ENCODE measurements around the gene VWA3B.

The VWA3B gene

GRCh38 chr2:98084151-98084868, 2.7 kb upstream of the VWA3B start:
- H3K27me3 ChIP-seq: peaks cover 0 to 15% of the 10 kb centered on the region in 2 donors

GRCh38 chr2:98084869-98085238, 2.1 kb upstream of the VWA3B start:
- H3K27ac ChIP-seq: no peak overlapping the region
- H3K27me3 ChIP-seq: peaks cover 0 to 15% of the 10 kb centered on the region in 2 donors
- intact Hi-C loops (cut with DNase I; ENCODE audit: low total_unique reads): loop anchor here (10.0 kb wide), 1 partner anchor 60 kb away; no protein-coding TSS in a partner anchor
- H3K4me1 ChIP-seq: peaks cover 0 to 16% (median 10%) of the 10 kb centered on the region in 4 donors
- H3K9me3 ChIP-seq: peaks cover 0 to 2% (median 0%) of the 10 kb centered on the region in 3 donors
- TF ChIP-seq, protein P1, sequence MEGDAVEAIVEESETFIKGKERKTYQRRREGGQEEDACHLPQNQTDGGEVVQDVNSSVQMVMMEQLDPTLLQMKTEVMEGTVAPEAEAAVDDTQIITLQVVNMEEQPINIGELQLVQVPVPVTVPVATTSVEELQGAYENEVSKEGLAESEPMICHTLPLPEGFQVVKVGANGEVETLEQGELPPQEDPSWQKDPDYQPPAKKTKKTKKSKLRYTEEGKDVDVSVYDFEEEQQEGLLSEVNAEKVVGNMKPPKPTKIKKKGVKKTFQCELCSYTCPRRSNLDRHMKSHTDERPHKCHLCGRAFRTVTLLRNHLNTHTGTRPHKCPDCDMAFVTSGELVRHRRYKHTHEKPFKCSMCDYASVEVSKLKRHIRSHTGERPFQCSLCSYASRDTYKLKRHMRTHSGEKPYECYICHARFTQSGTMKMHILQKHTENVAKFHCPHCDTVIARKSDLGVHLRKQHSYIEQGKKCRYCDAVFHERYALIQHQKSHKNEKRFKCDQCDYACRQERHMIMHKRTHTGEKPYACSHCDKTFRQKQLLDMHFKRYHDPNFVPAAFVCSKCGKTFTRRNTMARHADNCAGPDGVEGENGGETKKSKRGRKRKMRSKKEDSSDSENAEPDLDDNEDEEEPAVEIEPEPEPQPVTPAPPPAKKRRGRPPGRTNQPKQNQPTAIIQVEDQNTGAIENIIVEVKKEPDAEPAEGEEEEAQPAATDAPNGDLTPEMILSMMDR (IDR thresholded peaks at IDR 0.05): no peak
- no peak overlapping the region for H3K4me3 ChIP-seq
- no peak for DNase-seq
- no peaks in the 10 kb centered on the region for H3K36me3 ChIP-seq

More at GRCh38 chr2:98084151-98084868, 2.7 kb upstream of the VWA3B start:
- TF ChIP-seq, protein P1 (IDR thresholded peaks at IDR 0.05): no peak
- no peak overlapping the region for H3K4me3 ChIP-seq
- H3K9me3 ChIP-seq: peaks cover 0 to 3% (median 0%) of the 10 kb centered on the region in 3 donors
- peaks cover 0 to 16% (median 10%) of the 10 kb centered on the region in 4 donors for H3K4me1 ChIP-seq
- intact Hi-C loops (cut with DNase I; ENCODE audit: low total_unique reads): loop anchor here (10.0 kb wide), 1 partner anchor 60 kb away; no protein-coding TSS in a partner anchor
- H3K36me3 ChIP-seq: no peaks in the 10 kb centered on the region
- no peak overlapping the region for H3K27ac ChIP-seq
- no peak for DNase-seq

GRCh38 chr2:98085649-98086048, 1.3 kb upstream of the VWA3B start:
- no peak overlapping the region for H3K4me3 ChIP-seq
- no peak for DNase-seq
- TF ChIP-seq, protein P1 (IDR thresholded peaks at IDR 0.05): no peak
- H3K27ac ChIP-seq: no peak overlapping the region
- peaks cover 0 to 16% (median 10%) of the 10 kb centered on the region in 4 donors for H3K4me1 ChIP-seq
- no peaks in the 10 kb centered on the region for H3K9me3 ChIP-seq
- H3K36me3 ChIP-seq: no peaks in the 10 kb centered on the region
- intact Hi-C loops (cut with DNase I; ENCODE audit: low total_unique reads): loop anchor here (10.0 kb wide), 1 partner anchor 59 kb away; no protein-coding TSS in a partner anchor
- peaks cover 0 to 15% of the 10 kb centered on the region in 2 donors for H3K27me3 ChIP-seq

DNA sequence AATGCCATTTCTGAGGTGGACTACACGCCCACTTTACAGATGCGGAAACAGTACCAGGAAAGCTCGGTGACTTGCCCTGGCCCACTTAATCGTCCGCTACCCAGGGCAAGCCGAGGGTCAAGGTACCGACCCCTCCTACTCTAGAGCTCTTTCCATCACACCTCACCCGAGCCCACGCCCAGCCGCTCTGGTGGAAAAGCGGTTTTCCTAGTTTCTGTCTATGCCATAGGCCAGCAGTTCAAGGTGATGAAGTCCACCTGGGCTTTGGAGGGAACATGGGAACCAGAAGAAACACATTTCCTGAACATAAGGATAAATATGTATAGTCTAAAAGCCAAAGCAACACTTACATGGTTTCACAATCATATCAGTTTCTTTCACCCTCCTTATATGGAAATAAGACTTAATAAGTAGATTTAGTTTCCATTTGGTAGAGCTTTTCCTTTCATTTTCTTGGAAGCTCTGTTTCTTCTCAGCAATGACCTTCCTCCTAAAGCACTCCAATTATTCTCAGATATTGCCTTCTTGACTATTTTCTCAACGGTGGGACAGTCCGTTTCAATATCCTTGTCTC, 567 bp downstream of the VWA3B start:
- no peak for DNase-seq
- H3K27ac ChIP-seq: peak overlapping the region in 1 of 2 donors; percentile 15
- H3K27me3 ChIP-seq: peaks cover 0 to 15% of the 10 kb centered on the region in 2 donors
- TF ChIP-seq, protein P1 (IDR thresholded peaks at IDR 0.05): no peak
- H3K4me1 ChIP-seq: peaks cover 0 to 16% (median 10%) of the 10 kb centered on the region in 4 donors
- peak overlapping the region; percentile 48 to 51 for H3K4me3 ChIP-seq
- intact Hi-C loops (cut with DNase I; ENCODE audit: low total_unique reads): loop anchor here (10.0 kb wide), 1 partner anchor 57 kb away; no protein-coding TSS in a partner anchor
- H3K9me3 ChIP-seq: no peaks in the 10 kb centered on the region
- no peaks in the 10 kb centered on the region for H3K36me3 ChIP-seq

DNA sequence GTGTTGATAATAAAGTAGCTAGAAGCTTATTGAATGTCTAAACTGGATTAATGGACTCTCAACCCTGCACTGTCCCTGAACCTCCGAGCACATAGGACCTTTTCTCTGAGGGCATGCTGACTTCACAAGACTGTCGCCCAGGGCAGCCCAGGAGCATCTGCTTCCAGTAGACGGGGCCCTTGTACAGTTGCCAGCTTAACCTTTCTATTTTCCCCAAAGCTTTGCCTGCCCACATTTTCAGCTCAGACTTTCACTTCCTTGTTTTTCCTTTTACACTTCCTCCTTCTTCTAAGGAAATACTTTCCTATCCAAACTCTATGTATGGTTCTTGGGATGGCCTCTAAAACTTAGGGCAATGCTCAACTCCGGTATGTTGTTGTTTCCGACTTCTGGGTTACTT, 1.3 kb downstream of the VWA3B start:
- Histone ChIP-seq H3K4me1 (peaks cover 0 to 16% (median 10%) of the 10 kb centered on the region in 4 donors), H3K36me3 (no peaks in the 10 kb centered on the region), H3K27ac (no peak overlapping the region), H3K27me3 (peaks cover 0 to 8% of the 10 kb centered on the region in 2 donors), H3K9me3 (no peaks in the 10 kb centered on the region), H3K4me3 (no peak overlapping the region)
- intact Hi-C loops (cut with DNase I; ENCODE audit: low total_unique reads): loop anchor here (10.0 kb wide), 1 partner anchor 57 kb away; no protein-coding TSS in a partner anchor
- TF ChIP-seq, protein P1 (IDR thresholded peaks at IDR 0.05): no peak
- DNase-seq: peak in 1 of 2 donors; percentile 41

All from tibial artery (tissue), 4 donors.